Measurements from ENCODE around the gene ATG101. TPM values are rescaled to one million over a fixed set of nuclear protein-coding genes. Genes with fewer than 3 reads are reported as not detected.

Gene ATG101
- total RNA-seq, 4 donors from 2014 or later: 40.7 to 61.1 (median 48.0) TPM

DNA sequence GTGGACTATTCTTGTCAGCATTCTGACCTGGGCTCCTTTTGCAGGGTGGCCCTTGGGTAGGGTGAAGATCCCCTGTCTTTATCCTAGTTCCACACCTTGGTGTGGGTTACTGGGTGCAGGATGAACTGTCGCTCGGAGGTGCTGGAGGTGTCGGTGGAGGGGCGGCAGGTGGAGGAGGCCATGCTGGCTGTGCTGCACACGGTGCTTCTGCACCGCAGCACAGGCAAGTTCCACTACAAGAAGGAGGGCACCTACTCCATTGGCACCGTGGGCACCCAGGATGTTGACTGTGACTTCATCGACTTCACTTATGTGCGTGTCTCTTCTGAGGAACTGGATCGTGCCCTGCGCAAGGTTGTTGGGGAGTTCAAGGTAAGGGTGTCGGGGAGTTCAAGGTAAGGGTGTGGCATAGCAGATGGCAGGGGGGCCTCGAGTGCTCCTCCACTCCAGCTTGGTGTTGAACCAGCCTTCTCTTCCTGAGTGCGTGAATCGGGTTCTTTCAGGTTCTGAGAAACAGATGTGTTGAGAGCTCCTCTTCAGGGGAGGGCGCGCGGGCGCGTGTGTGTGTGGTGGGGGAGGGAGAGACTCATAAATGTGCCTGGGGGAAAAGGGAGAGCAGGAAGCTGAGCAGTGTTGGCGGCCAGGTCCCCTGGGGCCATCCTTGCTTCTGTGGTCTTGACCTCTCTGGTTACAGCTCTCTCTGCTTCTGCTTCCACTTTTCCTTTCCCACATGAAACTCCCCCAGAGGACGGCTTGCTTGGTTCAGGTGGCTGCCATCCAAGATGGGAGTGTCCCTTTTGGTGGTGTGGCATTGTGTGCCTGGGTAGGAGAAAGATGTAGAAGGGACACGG, 4.0 kb downstream of the ATG101 start:
- 83 to 84% methylated on average over 23 of the region's 23 CpGs for WGBS, 2 donors
- Histone ChIP-seq H3K9me3 (no peaks in the 10 kb centered on the region), H3K4me1 (peaks cover 33 to 45% of the 10 kb centered on the region in 2 donors), H3K27me3 (no peaks in the 10 kb centered on the region), H3K36me3 (peaks cover 17 to 20% of the 10 kb centered on the region in 2 donors), H3K4me3 (replicated peaks in 1 of 3) (no peak overlapping the region), H3K27ac (peak overlapping the region in 2 of 3 donors; percentile 45 to 83)
- no peak for TF ChIP-seq POLR2A (IDR thresholded peaks at IDR 0.05)
- intact Hi-C loops (cut with DNase I): no loop called here
- DNase-seq: peak in 1 of 2 donors; percentile 50

DNA sequence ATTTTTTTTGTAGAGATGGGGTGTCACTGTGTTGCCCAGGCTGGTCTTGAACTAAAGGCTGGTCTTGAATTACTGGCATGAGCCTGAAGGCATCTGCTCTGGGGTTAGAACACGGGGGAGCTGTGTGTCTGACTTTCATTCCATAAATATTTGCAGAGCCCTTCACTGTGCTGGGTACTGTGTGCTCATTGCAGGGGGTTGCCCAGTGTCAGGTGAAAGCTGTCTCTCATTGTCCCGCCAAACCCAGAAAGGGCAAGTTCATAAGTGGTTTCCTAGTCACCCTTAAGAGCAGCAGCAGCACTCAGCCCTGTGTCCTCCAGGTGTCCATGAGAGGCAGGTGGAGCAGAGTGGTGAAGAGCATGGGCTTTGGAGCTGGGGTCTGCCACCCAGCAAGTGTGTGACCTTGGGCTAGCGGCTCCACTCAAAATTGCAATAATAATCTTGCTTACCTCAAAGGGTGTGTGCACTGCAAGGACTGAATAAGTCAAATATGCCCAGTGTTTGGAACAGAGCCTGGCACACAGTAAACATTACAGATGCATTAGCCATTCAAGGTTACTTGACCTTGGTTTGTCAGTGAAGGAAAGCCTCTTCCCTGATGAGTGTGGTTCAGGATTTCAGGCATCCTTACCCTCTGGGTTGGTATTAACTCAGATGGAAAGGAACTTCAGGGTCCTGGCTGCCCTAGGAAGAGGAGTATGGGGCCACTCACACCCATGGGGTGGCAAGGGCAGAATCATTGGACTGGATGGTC, 5.4 kb downstream of the ATG101 start:
- H3K4me3 ChIP-seq (replicated peaks in 1 of 3): no peak overlapping the region
- WGBS, 2 donors: 57 to 73% methylated on average over 3 of the region's 3 CpGs
- no peaks in the 10 kb centered on the region for H3K27me3 ChIP-seq
- DNase-seq: peak in 1 of 2 donors; percentile 45
- H3K4me1 ChIP-seq: peaks cover 33 to 41% of the 10 kb centered on the region in 2 donors
- no peaks in the 10 kb centered on the region for H3K9me3 ChIP-seq
- peak overlapping the region; percentile 45 to 83 (median 50) for H3K27ac ChIP-seq
- intact Hi-C loops (cut with DNase I): no loop called here
- H3K36me3 ChIP-seq: peaks cover 17 to 20% of the 10 kb centered on the region in 2 donors
- TF ChIP-seq, protein P1, sequence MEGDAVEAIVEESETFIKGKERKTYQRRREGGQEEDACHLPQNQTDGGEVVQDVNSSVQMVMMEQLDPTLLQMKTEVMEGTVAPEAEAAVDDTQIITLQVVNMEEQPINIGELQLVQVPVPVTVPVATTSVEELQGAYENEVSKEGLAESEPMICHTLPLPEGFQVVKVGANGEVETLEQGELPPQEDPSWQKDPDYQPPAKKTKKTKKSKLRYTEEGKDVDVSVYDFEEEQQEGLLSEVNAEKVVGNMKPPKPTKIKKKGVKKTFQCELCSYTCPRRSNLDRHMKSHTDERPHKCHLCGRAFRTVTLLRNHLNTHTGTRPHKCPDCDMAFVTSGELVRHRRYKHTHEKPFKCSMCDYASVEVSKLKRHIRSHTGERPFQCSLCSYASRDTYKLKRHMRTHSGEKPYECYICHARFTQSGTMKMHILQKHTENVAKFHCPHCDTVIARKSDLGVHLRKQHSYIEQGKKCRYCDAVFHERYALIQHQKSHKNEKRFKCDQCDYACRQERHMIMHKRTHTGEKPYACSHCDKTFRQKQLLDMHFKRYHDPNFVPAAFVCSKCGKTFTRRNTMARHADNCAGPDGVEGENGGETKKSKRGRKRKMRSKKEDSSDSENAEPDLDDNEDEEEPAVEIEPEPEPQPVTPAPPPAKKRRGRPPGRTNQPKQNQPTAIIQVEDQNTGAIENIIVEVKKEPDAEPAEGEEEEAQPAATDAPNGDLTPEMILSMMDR (IDR thresholded peaks at IDR 0.05): no peak

DNA sequence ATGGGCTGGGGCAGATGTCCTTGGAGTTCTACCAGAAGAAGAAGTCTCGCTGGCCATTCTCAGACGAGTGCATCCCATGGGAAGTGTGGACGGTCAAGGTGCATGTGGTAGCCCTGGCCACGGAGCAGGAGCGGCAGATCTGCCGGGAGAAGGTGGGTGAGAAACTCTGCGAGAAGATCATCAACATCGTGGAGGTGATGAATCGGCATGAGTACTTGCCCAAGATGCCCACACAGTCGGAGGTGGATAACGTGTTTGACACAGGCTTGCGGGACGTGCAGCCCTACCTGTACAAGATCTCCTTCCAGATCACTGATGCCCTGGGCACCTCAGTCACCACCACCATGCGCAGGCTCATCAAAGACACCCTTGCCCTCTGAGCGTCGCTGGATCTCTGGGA, 7.0 kb downstream of the ATG101 start:
- H3K27ac ChIP-seq: no peak overlapping the region
- no peaks in the 10 kb centered on the region for H3K9me3 ChIP-seq
- WGBS, 2 donors: 94 to 97% methylated on average over 15 of the region's 16 CpGs
- H3K36me3 ChIP-seq: peaks cover 17 to 20% of the 10 kb centered on the region in 2 donors
- peaks cover 21 to 44% of the 10 kb centered on the region in 2 donors for H3K4me1 ChIP-seq
- no peak for DNase-seq
- TF ChIP-seq, protein P1 (IDR thresholded peaks at IDR 0.05): no peak
- TF ChIP-seq POLR2A (IDR thresholded peaks at IDR 0.05): no peak
- intact Hi-C loops (cut with DNase I): no loop called here
- H3K27me3 ChIP-seq: no peaks in the 10 kb centered on the region
- H3K4me3 ChIP-seq (replicated peaks in 1 of 3): no peak overlapping the region

DNA sequence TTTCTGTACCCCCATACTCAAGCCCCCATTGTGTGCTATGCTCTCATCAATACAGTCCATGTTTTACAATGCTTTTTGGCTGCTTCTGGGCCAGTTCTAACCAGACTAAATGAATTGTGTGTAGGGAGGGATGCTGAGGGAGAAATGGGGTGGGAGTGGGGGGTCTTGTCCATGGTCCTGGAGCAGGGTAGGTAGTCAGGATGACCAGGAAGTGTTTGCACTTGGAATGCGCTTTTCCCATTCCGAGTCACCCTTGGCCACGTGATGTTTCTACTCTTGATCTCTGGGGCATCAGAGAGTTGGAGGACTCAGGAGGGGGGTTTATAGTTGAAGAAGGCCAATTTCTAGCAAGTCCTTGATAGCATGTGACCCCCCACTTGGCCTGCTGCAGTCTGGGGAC, 8.5 kb downstream of the ATG101 start:
- peaks cover 17 to 20% of the 10 kb centered on the region in 2 donors for H3K36me3 ChIP-seq
- TF ChIP-seq, protein P1 (IDR thresholded peaks at IDR 0.05): no peak
- no peak for TF ChIP-seq POLR2A (IDR thresholded peaks at IDR 0.05)
- DNase-seq: no peak
- intact Hi-C loops (cut with DNase I): no loop called here
- no peaks in the 10 kb centered on the region for H3K27me3 ChIP-seq
- 84 to 86% methylated on average over 3 of the region's 3 CpGs for WGBS, 2 donors
- H3K27ac ChIP-seq: no peak overlapping the region
- H3K9me3 ChIP-seq: no peaks in the 10 kb centered on the region
- no peak overlapping the region for H3K4me3 ChIP-seq (replicated peaks in 1 of 3)
- peaks cover 23 to 48% of the 10 kb centered on the region in 2 donors for H3K4me1 ChIP-seq

DNA sequence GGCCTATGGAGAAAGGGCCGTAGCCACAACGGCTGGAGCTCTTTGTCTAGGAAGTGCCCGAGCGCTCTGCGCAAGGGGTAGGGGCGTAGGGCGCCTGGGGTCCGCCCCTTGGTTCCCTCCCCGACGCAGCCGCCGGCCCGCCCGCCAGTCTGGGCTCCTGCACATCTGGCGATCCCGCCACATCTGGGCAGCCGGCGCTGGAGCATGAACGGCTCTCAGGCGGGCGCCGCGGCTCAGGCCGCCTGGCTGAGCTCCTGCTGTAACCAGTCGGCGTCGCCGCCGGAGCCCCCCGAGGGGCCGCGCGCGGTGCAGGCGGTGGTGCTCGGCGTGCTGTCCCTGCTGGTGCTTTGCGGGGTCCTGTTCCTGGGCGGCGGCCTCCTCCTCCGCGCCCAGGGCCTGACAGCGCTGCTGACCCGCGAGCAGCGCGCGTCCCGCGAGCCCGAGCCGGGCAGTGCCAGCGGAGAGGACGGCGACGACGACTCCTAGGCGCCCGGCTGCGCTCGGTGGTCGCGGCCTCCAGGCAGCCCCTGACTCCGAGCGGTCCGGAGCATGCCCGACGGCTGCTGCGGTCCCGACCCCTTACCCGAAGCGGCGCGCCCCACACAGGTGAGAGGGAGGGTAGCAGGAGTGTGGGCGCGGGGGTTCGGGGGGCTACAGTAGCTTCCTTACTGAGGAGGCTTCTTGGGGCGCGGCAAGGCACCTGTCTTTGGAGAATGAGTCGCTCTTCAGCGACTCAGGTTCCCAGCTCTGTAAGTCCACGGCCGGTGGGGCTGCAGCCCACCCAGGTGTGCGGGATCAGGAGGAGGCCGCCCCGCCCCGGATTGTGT, 10.0 kb downstream of the ATG101 start, which contains the start of gene SMIM41:
TSS of gene SMIM41 (plus strand) at position 129 of the 827 bp plus-strand sequence. CDS start at position 205, 76 bp downstream.
- peaks cover 14% of the 10 kb centered on the region in 2 donors for H3K36me3 ChIP-seq

More for the DNA sequence above, 10.0 kb downstream of the ATG101 start, which contains the start of gene SMIM41:
- no peak for DNase-seq
- peaks cover 15 to 35% of the 10 kb centered on the region in 2 donors for H3K4me1 ChIP-seq
- no peak within 1 kb of the TSS for H3K4me3 ChIP-seq (replicated peaks in 1 of 3)
- intact Hi-C loops (cut with DNase I): no loop called here
- TF ChIP-seq, protein P1 (IDR thresholded peaks at IDR 0.05): no peak
- no peak for TF ChIP-seq POLR2A (IDR thresholded peaks at IDR 0.05)
- peak within 1 kb of the TSS in 1 of 3 donors; percentile 51 for H3K27ac ChIP-seq
- 77 to 89% methylated on average over 26 to 47 of the region's 87 CpGs for WGBS, 2 donors
- no peaks in the 10 kb centered on the region for H3K9me3 ChIP-seq
- H3K27me3 ChIP-seq: no peaks in the 10 kb centered on the region
